ENCODE data around the gene UCK2. TPM values are rescaled to one million over a fixed set of nuclear protein-coding genes. Genes with fewer than 3 reads are reported as not detected.

Gene UCK2
- total and polyA plus RNA-seq, 9 of the 15 experiments (the other 6 are each of a cell fraction or from before 2014, with no cell fraction given) = 71.6 to 145 (median 95.8) TPM

DNA sequence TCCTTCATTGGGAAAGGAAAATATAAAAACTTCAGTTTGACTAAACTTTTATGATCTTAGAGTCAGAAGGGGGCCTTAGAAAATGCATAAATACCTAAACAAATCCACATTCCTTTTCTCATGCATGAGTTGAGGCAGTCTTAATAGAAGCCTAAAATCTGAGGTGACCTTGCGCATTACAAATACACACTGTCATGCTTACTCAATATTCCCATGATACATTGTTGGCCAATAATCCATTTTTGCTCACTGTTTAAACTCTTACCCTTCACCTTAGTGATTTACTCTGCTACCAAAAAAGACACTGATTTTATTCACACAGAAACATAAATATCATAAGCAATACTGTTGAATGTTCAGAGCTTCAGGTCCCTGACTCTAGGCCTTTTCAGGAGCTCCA lies 39.7 kb upstream of the UCK2 start:
- Histone ChIP-seq H3K4me2 (ENCODE audit: insufficient read depth, low read length) (no peak overlapping the region), H3K9me1 (ENCODE audit: control insufficient read depth, insufficient read depth, low read length) (no peaks in the 10 kb centered on the region), H3K79me2 (ENCODE audit: control insufficient read depth, insufficient read depth, low read length) (no peaks in the 10 kb centered on the region), H4K20me1 (replicated peaks; ENCODE audit: control insufficient read depth, insufficient read depth, low read length) (no peaks in the 10 kb centered on the region), H3K9ac (ENCODE audit: insufficient read depth in 1 of 2, low read depth in 2 of 2, low read length in 2 of 2) (no peak overlapping the region), H3K27me3 (ENCODE audit: control insufficient read depth in 2 of 2, insufficient read depth in 2 of 2, low read length in 2 of 2) (no peaks in the 10 kb centered on the region), H2AFZ (ENCODE audit: low read depth, low read length) (no peak overlapping the region), H3K9me3 (replicated peaks; ENCODE audit: control insufficient read depth, insufficient read depth, low read depth, low read length) (no peaks in the 10 kb centered on the region; the same call in 1 of the 2 replicates), H3K4me3 (no peak overlapping the region), H3K27ac (ENCODE audit: extremely low read depth, low read depth, low read length) (no peak overlapping the region), H3K36me3 (ENCODE audit: control insufficient read depth, insufficient read depth, low read length) (no peaks in the 10 kb centered on the region), H3K4me1 (replicated peaks in 1 of 2; ENCODE audit: control insufficient read depth in 2 of 2, insufficient read depth in 2 of 2, low read length in 2 of 2) (no peaks in the 10 kb centered on the region)
- ATAC-seq (no peak), FAIRE-seq (no peak), DNase-seq (ENCODE audit: extremely low read depth in 1 of 4, low spot score in 3 of 4) (no peak)
- in situ Hi-C loops (cut with MboI) = no loop called here
- ChIA-PET CTCF (ENCODE audit: low intra/inter-chr PET ratio) (no interaction called here), POLR2A (no interaction called here)
- TF ChIP-seq ZNF184 (CRISPR knock-in tag; IDR thresholded peaks at IDR 0.05) = no peak
- no peak for TF ChIP-seq CREB3L1 (IDR thresholded peaks at IDR 0.05; ENCODE audit: borderline replicate concordance, low read depth)
- TF ChIP-seq BCL6 (CRISPR knock-in tag; IDR thresholded peaks at IDR 0.05) = no peak
- TF ChIP-seq NFIX (CRISPR knock-in tag; IDR thresholded peaks at IDR 0.05; ENCODE audit: low read depth) = no peak
- intact Hi-C loops (cut with micrococcal nuclease) = no loop called here
- 92% methylated on average over 1 of the region's 1 CpG for WGBS (ENCODE audit: insufficient coverage, low coverage, missing lambda C conversion rate)
- BruUV-seq (replicated peaks) = no TSS peak

GRCh38 chr1:165793951-165794350 lies 33.5 kb upstream of the UCK2 start:
- Histone ChIP-seq H3K36me3 (ENCODE audit: control insufficient read depth, insufficient read depth, low read length) (no peaks in the 10 kb centered on the region), H3K4me2 (ENCODE audit: insufficient read depth, low read length) (no peak overlapping the region), H3K9me1 (ENCODE audit: control insufficient read depth, insufficient read depth, low read length) (no peaks in the 10 kb centered on the region), H3K4me1 (replicated peaks in 1 of 2; ENCODE audit: control insufficient read depth in 2 of 2, insufficient read depth in 2 of 2, low read length in 2 of 2) (no peaks in the 10 kb centered on the region), H3K27ac (ENCODE audit: extremely low read depth, low read depth, low read length) (no peak overlapping the region), H3K9me3 (replicated peaks; ENCODE audit: control insufficient read depth, insufficient read depth, low read depth, low read length) (no peaks in the 10 kb centered on the region), H2AFZ (ENCODE audit: low read depth, low read length) (no peak overlapping the region), H3K9ac (ENCODE audit: insufficient read depth in 1 of 2, low read depth in 2 of 2, low read length in 2 of 2) (no peak overlapping the region), H3K4me3 (no peak overlapping the region), H3K79me2 (ENCODE audit: control insufficient read depth, insufficient read depth, low read length) (no peaks in the 10 kb centered on the region), H4K20me1 (replicated peaks; ENCODE audit: control insufficient read depth, insufficient read depth, low read length) (no peaks in the 10 kb centered on the region), H3K27me3 (ENCODE audit: control insufficient read depth in 2 of 2, insufficient read depth in 2 of 2, low read length in 2 of 2) (peaks cover 0 to 5% of the 10 kb centered on the region in 2 experiments; a peak in 1 of 5 replicates)
- no TSS peak for BruUV-seq (replicated peaks)
- in situ Hi-C loops (cut with MboI) (no loop called here), intact Hi-C loops (cut with micrococcal nuclease) (no loop called here)
- ATAC-seq = no peak
- ChIA-PET POLR2A (interaction anchor here (1.5 kb wide), 1 partner anchor 35 kb away, joined by 5 read pairs; no protein-coding TSS in a partner anchor), CTCF (ENCODE audit: low intra/inter-chr PET ratio) (no interaction called here)
- FAIRE-seq = no peak
- DNase-seq (ENCODE audit: extremely low read depth in 1 of 4, low spot score in 3 of 4) = no peak
- 0% methylated on average over 2 of the region's 2 CpGs for WGBS (ENCODE audit: insufficient coverage, low coverage, missing lambda C conversion rate)
- TF ChIP-seq FOXJ3 (CRISPR knock-in tag; IDR thresholded peaks at IDR 0.05) = no peak
- no peak for TF ChIP-seq PYGO2 (tag; IDR thresholded peaks at IDR 0.05)
- no peak for TF ChIP-seq PPARD (CRISPR knock-in tag; IDR thresholded peaks at IDR 0.05)
- TF ChIP-seq ZNF3 (CRISPR knock-in tag; IDR thresholded peaks at IDR 0.05) = no peak
- TF ChIP-seq, protein P1, sequence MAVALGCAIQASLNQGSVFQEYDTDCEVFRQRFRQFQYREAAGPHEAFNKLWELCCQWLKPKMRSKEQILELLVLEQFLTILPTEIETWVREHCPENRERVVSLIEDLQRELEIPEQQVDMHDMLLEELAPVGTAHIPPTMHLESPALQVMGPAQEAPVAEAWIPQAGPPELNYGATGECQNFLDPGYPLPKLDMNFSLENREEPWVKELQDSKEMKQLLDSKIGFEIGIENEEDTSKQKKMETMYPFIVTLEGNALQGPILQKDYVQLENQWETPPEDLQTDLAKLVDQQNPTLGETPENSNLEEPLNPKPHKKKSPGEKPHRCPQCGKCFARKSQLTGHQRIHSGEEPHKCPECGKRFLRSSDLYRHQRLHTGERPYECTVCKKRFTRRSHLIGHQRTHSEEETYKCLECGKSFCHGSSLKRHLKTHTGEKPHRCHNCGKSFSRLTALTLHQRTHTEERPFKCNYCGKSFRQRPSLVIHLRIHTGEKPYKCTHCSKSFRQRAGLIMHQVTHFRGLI (CRISPR knock-in tag; IDR thresholded peaks at IDR 0.05) = no peak
- TF ChIP-seq ZNF696 (CRISPR knock-in tag; conservative IDR thresholded peaks at IDR 0.05) = no peak
- TF ChIP-seq TRIM28 (IDR thresholded peaks at IDR 0.05) = no peak

All from K562 (cell line).